Hematopoietic multipotent progenitor cell treated with erythropoietin and hydrocortisone succinate and interleukin-3 and kit ligand, for 8 days (in vitro differentiated cells): ENCODE measurements around the gene PNCK.

ENCODE experiments used
- DNase-seq: peaks from one replicate; pipeline ENCODE4 v3.0.0-alpha.2; 2015

Gene PNCK

GRCh38 chrX:153626025-153626633, 47.5 kb downstream of the PNCK start:
- DNase-seq: no peak

DNA sequence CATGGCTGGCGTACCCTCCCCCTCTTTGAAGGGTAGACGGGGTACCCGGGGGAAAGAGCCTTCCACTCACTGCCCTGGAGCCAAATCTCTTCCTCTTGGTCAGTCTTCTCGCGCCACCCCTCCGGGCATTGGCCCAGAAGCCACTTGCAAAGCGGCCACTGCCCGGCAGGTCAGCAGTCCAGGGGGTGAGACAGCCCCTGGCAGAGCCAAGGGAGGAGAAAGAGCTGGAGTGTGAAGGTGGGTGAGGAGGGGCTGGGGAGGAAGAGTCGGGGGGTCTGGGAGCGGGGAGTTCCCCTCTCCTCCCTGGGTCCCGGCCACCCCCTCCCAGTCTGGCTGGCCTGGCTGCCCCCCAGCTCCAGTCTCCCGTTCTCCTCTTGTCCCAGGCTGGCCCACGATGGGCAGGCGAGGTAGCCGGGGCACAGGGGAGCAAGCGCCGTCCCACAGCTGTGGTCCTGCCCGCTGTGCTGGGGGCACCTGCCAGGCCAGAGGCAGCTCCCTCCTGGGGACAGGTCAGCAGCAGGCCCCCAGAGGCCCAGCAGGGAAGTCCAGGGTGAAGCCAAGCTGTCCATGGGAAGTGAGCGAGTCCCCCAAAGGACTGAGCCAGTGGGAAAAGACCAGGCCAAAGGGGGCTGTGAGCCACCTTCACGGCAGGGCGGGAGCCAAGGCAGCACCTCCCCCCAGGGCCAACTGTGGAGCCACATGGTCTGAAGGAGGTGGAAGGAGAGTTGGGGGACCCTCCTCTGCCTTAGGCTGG, 48.2 kb downstream of the PNCK start:
- no peak for DNase-seq

DNA sequence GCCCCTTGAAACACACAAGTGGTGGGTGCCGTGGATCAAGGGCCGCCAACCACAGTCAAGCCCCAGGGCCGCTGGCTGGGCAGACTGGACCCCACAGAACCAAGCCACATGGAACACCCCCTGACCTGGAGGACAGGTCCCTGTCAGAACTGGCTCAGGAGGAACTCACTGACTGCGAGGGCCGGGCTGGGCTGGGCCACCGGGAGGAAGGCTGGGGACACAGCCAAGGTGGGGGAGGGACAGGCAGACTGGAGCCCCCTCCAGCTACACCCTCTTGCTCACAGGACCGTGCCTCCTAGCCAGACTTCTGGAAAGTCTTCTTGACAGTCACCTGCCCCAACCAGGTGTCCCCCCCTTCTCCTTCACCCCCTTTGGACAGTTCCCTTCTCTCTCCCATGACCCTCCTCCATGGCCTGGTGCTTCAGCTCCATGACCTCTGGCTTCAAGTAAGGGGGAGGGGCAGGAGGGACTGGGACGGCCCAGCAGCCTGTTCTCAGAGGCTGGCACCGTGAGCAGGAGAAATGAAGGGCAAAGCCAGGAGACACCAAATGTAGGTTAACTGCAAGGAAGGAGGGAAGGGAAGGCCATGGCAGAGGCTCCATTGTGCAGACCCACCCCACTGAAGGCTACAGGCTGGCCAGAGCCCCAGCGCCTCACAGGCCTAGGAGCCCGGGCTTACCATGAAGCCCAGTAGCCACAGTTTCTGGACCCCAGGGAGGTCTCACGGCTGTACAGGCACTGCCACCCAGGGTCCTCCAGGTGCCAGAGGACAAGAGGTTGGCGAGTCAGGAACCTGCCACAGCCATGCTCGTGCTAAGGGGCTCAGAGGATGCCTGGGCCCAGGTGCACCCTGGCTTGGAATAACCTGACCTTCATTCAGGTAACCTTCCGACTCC, 49.2 kb downstream of the PNCK start:
- no peak for DNase-seq

GRCh38 chrX:153623310-153624029, 50.1 kb downstream of the PNCK start:
- no peak for DNase-seq

GRCh38 chrX:153622661-153623309, 50.8 kb downstream of the PNCK start:
- no peak for DNase-seq

GRCh38 chrX:153621949-153622598, 51.5 kb downstream of the PNCK start:
- DNase-seq: no peak

- no peak for DNase-seq
Observed at GRCh38 chrX:153620576-153620975, 53.0 kb downstream of the PNCK start.
